Skeletal muscle satellite cell (primary cell): ENCODE results near the gene FBLN2.

Source experiments
- H3K27me3 ChIP-seq: 2 replicates; pipeline ENCODE4 v1.7.0; 2013; ENCODE audit warnings: low read length; ENCODE audit not compliant: control insufficient read depth, insufficient read depth
- H3K36me3 ChIP-seq: 2 replicates; pipeline ENCODE4 v1.7.0; 2013; ENCODE audit warnings: mild to moderate bottlenecking, control low read depth, low read length; ENCODE audit not compliant: insufficient read depth
- H3K4me1 ChIP-seq: 2 replicates; pipeline ENCODE4 v1.7.0; 2013; ENCODE audit warnings: low read length; ENCODE audit not compliant: control insufficient read depth, insufficient read depth
- H3K4me2 ChIP-seq: 2 replicates; pipeline ENCODE4 v1.7.0; 2013; ENCODE audit warnings: mild to moderate bottlenecking, low read length
- H3K4me3 ChIP-seq: 2 replicates; pipeline ENCODE4 v1.7.0; 2013; ENCODE audit warnings: low read length
- H3K9ac ChIP-seq: 2 replicates; pipeline ENCODE4 v1.7.0; 2013; ENCODE audit warnings: mild to moderate bottlenecking, low read depth, low read length, moderate library complexity
- H3K9me3 ChIP-seq: replicated peaks from 2 replicates; pipeline ENCODE4 v1.7.0; 2013; ENCODE audit warnings: mild to moderate bottlenecking, control low read depth, low read length

FBLN2 gene

GRCh38 chr3:13565581-13566452, 16.9 kb downstream of the FBLN2 start:
- Histone ChIP-seq H3K27me3 (no peaks in the 10 kb centered on the region), H3K9me3 (no peaks in the 10 kb centered on the region), H3K4me1 (no peaks in the 10 kb centered on the region), H3K36me3 (no peaks in the 10 kb centered on the region), H3K4me3 (no peak overlapping the region), H3K9ac (no peak overlapping the region), H3K4me2 (no peak overlapping the region)

GRCh38 chr3:13566453-13566748, 17.5 kb downstream of the FBLN2 start:
- H3K4me2 ChIP-seq = no peak overlapping the region

GRCh38 chr3:13566769-13567310, 17.9 kb downstream of the FBLN2 start:
- Histone ChIP-seq H3K9ac (no peak overlapping the region), H3K4me2 (no peak overlapping the region), H3K4me3 (no peak overlapping the region), H3K27me3 (no peaks in the 10 kb centered on the region), H3K9me3 (no peaks in the 10 kb centered on the region), H3K4me1 (no peaks in the 10 kb centered on the region), H3K36me3 (no peaks in the 10 kb centered on the region)

More at GRCh38 chr3:13566453-13566748, 17.5 kb downstream of the FBLN2 start:
- Histone ChIP-seq H3K4me3 (no peak overlapping the region), H3K4me1 (no peaks in the 10 kb centered on the region), H3K9ac (no peak overlapping the region), H3K27me3 (no peaks in the 10 kb centered on the region), H3K36me3 (no peaks in the 10 kb centered on the region), H3K9me3 (no peaks in the 10 kb centered on the region)

- no peaks in the 10 kb centered on the region for H3K9me3 ChIP-seq
- no peak overlapping the region for H3K4me3 ChIP-seq
- no peaks in the 10 kb centered on the region for H3K4me1 ChIP-seq
- H3K27me3 ChIP-seq = no peaks in the 10 kb centered on the region
- H3K9ac ChIP-seq = no peak overlapping the region
- no peaks in the 10 kb centered on the region for H3K36me3 ChIP-seq
- H3K4me2 ChIP-seq = no peak overlapping the region
These were observed 19.0 kb downstream of the FBLN2 start for GRCh38 chr3:13567684-13568514.

GRCh38 chr3:13568515-13569028, 19.6 kb downstream of the FBLN2 start:
- Histone ChIP-seq H3K4me1 (no peaks in the 10 kb centered on the region), H3K4me3 (no peak overlapping the region), H3K36me3 (no peaks in the 10 kb centered on the region), H3K27me3 (no peaks in the 10 kb centered on the region), H3K9ac (no peak overlapping the region), H3K4me2 (no peak overlapping the region), H3K9me3 (no peaks in the 10 kb centered on the region)

- H3K9ac ChIP-seq = no peak overlapping the region
- H3K36me3 ChIP-seq = no peaks in the 10 kb centered on the region
- H3K4me2 ChIP-seq = no peak overlapping the region
- no peaks in the 10 kb centered on the region for H3K27me3 ChIP-seq
- no peaks in the 10 kb centered on the region for H3K9me3 ChIP-seq
- H3K4me1 ChIP-seq = no peaks in the 10 kb centered on the region
- no peak overlapping the region for H3K4me3 ChIP-seq
These were observed 20.3 kb downstream of the FBLN2 start for GRCh38 chr3:13569201-13569600.

GRCh38 chr3:13569641-13570390, 20.9 kb downstream of the FBLN2 start:
- H3K36me3 ChIP-seq = no peaks in the 10 kb centered on the region
- no peak overlapping the region for H3K4me2 ChIP-seq
- no peaks in the 10 kb centered on the region for H3K4me1 ChIP-seq
- no peak overlapping the region for H3K4me3 ChIP-seq
- no peaks in the 10 kb centered on the region for H3K9me3 ChIP-seq
- H3K27me3 ChIP-seq = no peaks in the 10 kb centered on the region
- H3K9ac ChIP-seq = no peak overlapping the region

GRCh38 chr3:13570391-13571194, 21.7 kb downstream of the FBLN2 start:
- H3K9ac ChIP-seq = no peak overlapping the region
- no peaks in the 10 kb centered on the region for H3K9me3 ChIP-seq
- H3K27me3 ChIP-seq = no peaks in the 10 kb centered on the region
- H3K4me1 ChIP-seq = no peaks in the 10 kb centered on the region
- H3K4me2 ChIP-seq = no peak overlapping the region
- no peak overlapping the region for H3K4me3 ChIP-seq
- H3K36me3 ChIP-seq = no peaks in the 10 kb centered on the region

GRCh38 chr3:13571264-13571663, 22.3 kb downstream of the FBLN2 start:
- H3K4me2 ChIP-seq = no peak overlapping the region
- H3K36me3 ChIP-seq = no peaks in the 10 kb centered on the region
- H3K9ac ChIP-seq = no peak overlapping the region
- H3K4me3 ChIP-seq = no peak overlapping the region
- no peaks in the 10 kb centered on the region for H3K9me3 ChIP-seq
- no peaks in the 10 kb centered on the region for H3K4me1 ChIP-seq
- H3K27me3 ChIP-seq = no peaks in the 10 kb centered on the region

- Histone ChIP-seq H3K36me3 (no peaks in the 10 kb centered on the region), H3K4me2 (no peak overlapping the region), H3K27me3 (no peaks in the 10 kb centered on the region), H3K9ac (no peak overlapping the region), H3K4me3 (no peak overlapping the region), H3K9me3 (no peaks in the 10 kb centered on the region), H3K4me1 (no peaks in the 10 kb centered on the region)
These were observed 23.2 kb downstream of the FBLN2 start for GRCh38 chr3:13571831-13572750.
